IPS-18c (cell line): ENCODE measurements around the gene BLM.
"Not testable (repeated sequence)": the region's sequence is repeated elsewhere in the genome, so short reads cannot be mapped to it uniquely, and the experiment has no call there.

Experiments
- H3K4me3 ChIP-seq: 2 replicates; pipeline ENCODE4 v1.7.0; 2013; ENCODE audit warnings: low read depth, mild to moderate bottlenecking, low read length, moderate library complexity; ENCODE audit not compliant: insufficient read depth
- H3K9me3 ChIP-seq: one replicate; pipeline ENCODE4 v1.6.1; 2013; ENCODE audit warnings: mild to moderate bottlenecking, low read length, moderate library complexity; ENCODE audit not compliant: control insufficient read depth, insufficient read depth

Gene BLM

GRCh38 chr15:90716976-90717821 lies at the start of gene BLM:
Gene BLM, plus strand, starts transcription at chr15:90717346. Its CDS starts 30,047 bp downstream, at chr15:90747393.
- Histone ChIP-seq H3K4me3 (peak within 1 kb of the TSS; percentile 93), H3K9me3 (no peaks in the 10 kb centered on the region)

GRCh38 chr15:90667755-90668345 lies 49.3 kb upstream of the BLM start:
- H3K4me3 ChIP-seq, H3K9me3 ChIP-seq: not testable (repeated sequence)

GRCh38 chr15:90670631-90671030 lies 46.5 kb upstream of the BLM start:
- H3K9me3 ChIP-seq, H3K4me3 ChIP-seq: not testable (repeated sequence)

- H3K4me3 ChIP-seq = no peak overlapping the region
- no peaks in the 10 kb centered on the region for H3K9me3 ChIP-seq
Measured at GRCh38 chr15:90671216-90671615, 45.9 kb upstream of the BLM start.

GRCh38 chr15:90673357-90673756 lies 43.8 kb upstream of the BLM start:
- H3K4me3 ChIP-seq, H3K9me3 ChIP-seq: not testable (repeated sequence)

GRCh38 chr15:90674476-90674875 lies 42.7 kb upstream of the BLM start:
- no peak overlapping the region for H3K4me3 ChIP-seq
- no peaks in the 10 kb centered on the region for H3K9me3 ChIP-seq

GRCh38 chr15:90675464-90675863 lies 41.7 kb upstream of the BLM start:
- Histone ChIP-seq H3K4me3 (no peak overlapping the region; the same call in 1 of the 2 replicates), H3K9me3 (no peaks in the 10 kb centered on the region)

- Histone ChIP-seq H3K9me3 (no peaks in the 10 kb centered on the region), H3K4me3 (no peak overlapping the region)
Measured at GRCh38 chr15:90677807-90678790, 39.0 kb upstream of the BLM start.

- H3K9me3 ChIP-seq = no peaks in the 10 kb centered on the region
- H3K4me3 ChIP-seq = no peak overlapping the region
Measured at GRCh38 chr15:90679959-90680358, 37.2 kb upstream of the BLM start.

- H3K4me3 ChIP-seq = no peak overlapping the region
- H3K9me3 ChIP-seq = no peaks in the 10 kb centered on the region
Measured at GRCh38 chr15:90680371-90680935, 36.7 kb upstream of the BLM start.

GRCh38 chr15:90681056-90681455 lies 36.1 kb upstream of the BLM start:
- H3K4me3 ChIP-seq = no peak overlapping the region
- no peaks in the 10 kb centered on the region for H3K9me3 ChIP-seq

GRCh38 chr15:90681480-90681879 lies 35.7 kb upstream of the BLM start:
- no peaks in the 10 kb centered on the region for H3K9me3 ChIP-seq
- H3K4me3 ChIP-seq = no peak overlapping the region

- H3K9me3 ChIP-seq = no peaks in the 10 kb centered on the region
- no peak overlapping the region for H3K4me3 ChIP-seq
Measured at GRCh38 chr15:90683371-90683770, 33.8 kb upstream of the BLM start.

- Histone ChIP-seq H3K4me3 (no peak overlapping the region), H3K9me3 (no peaks in the 10 kb centered on the region)
Measured at GRCh38 chr15:90683876-90684275, 33.3 kb upstream of the BLM start.

- H3K9me3 ChIP-seq = no peaks in the 10 kb centered on the region
Measured at GRCh38 chr15:90684281-90684680, 32.9 kb upstream of the BLM start.

GRCh38 chr15:90685591-90686434 lies 31.3 kb upstream of the BLM start:
- Histone ChIP-seq H3K4me3 (no peak overlapping the region), H3K9me3 (no peaks in the 10 kb centered on the region)

More at GRCh38 chr15:90684281-90684680, 32.9 kb upstream of the BLM start:
- no peak overlapping the region for H3K4me3 ChIP-seq
